Skin epidermis (tissue), 12 donors: ENCODE data around the gene KCNQ1.

Experiments used
- H3K27ac ChIP-seq, 21 experiments: fragments of 200-600 bp; sonication (generic) in 11 of 21; one replicate each; pipeline ENCODE4 v1.5.0; 2020; ENCODE audit warnings: mild to moderate bottlenecking in 3 of 21, inconsistent platforms in 2 of 21, moderate library complexity in 2 of 21
- H3K4me3 ChIP-seq, 7 experiments: fragments of 200-600 bp; sonication (generic) in 2 of 7; one replicate each; pipeline ENCODE4 v1.5.0; 2020; ENCODE audit warnings: inconsistent platforms in 2 of 7, mild to moderate bottlenecking in 2 of 7, moderate library complexity in 1 of 7

The KCNQ1 gene

DNA sequence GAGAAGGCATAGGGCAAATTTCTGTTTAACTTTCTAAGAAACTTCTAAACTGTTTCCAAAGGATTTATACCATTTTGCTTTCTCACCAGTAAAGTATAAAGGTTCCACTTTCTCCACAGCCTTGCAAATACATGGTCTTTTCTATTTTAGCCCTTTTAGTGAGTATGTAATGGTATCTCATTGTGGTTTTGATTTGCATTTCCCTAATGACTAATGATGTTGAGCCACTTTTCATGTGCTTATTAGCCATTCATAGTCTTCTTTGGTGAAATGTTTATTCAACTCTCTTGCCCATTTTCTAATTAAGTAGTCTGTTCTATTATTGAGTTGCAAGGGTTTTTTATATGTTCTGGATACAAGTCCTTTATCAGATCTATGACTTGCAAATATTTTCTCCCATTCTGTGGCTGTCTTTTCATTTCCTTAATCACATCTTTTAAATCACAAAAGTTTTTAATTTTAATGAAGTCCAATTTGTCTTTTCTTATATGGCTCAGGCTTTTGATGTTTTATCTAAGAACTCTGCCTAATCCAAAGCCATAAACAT, 338.8 kb downstream of the KCNQ1 start:
- no peak overlapping the region for H3K27ac ChIP-seq
- no peak overlapping the region for H3K4me3 ChIP-seq

GRCh38 chr11:2787816-2788167, 343.0 kb downstream of the KCNQ1 start:
- H3K27ac ChIP-seq: no peak overlapping the region
- H3K4me3 ChIP-seq: no peak overlapping the region

- no peak overlapping the region for H3K4me3 ChIP-seq
- no peak overlapping the region for H3K27ac ChIP-seq
Measured at GRCh38 chr11:2788168-2789071, 343.6 kb downstream of the KCNQ1 start.

DNA sequence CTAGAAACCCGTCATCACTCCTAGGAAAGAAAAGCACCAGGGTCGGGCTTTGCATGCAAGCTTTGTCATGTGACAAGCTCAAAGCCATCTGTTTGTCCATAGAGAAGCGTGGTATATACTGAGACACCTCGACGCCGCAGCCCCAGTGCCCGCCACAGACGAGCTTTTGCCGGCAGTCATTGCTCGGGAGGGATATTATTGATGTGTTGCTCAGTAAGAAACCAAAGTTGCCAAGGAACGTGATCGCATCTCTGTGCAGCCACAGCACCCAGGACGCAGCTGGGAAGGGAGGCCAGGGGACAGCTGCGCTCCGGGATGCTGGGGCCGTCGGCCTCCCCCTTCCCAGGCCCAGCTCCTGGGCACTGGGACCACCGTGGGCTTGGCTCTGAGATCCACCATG, 344.5 kb downstream of the KCNQ1 start:
- H3K27ac ChIP-seq: no peak overlapping the region
- no peak overlapping the region for H3K4me3 ChIP-seq

DNA sequence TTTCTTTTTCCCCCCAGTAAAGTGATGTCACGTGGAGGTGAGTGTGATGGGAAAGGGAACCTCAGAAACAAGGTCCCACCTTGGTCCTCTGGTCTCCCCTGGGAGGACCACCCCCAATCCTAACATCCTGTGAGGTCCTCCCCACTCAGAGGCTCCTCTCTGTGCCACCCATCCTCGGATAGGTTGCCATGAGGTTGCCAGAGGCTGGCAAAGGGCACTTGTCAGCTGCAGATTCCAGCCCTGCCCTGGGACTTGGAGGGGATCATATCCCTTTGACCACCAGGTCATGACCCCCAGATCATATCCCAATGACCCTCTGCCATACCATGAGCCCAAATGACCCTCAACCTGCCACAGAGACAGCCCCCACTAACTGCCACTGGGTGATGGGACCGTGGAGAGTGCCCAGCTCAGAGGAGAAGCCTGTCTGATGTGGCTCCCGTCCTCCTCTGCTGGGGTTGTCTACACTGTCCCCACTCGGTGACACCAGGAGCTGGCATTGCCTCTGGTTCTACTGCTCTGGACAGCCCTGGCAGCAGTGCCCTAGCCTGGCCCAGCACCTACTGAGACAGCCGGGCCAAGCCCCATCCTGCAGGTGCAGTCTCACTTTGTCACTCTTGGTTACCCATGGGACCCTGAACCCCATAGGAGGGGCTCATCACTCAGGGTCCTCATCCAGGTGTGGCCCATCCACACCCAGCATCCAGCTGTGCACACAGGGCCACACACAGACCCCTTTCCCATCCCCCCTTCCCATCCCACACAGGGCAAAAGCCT, 345.2 kb downstream of the KCNQ1 start:
- Histone ChIP-seq H3K4me3 (no peak overlapping the region), H3K27ac (no peak overlapping the region)

DNA sequence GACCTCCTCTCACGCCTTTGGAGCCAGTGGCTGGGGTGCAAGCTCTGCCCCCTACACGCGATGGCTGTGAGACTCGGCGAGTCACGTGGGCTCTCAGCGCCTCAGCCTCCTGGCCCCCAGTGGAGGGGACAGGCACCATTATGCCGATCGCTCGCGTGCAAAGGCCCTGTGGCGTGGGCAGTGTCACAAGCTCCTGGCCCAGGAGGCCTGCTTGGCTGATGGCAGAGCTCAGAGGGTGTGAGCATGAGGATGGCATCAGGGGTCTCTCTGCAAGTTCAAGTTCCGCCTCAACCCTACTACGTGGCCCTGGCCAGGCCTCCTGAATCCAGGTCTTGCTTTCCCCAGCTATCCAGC, 345.7 kb downstream of the KCNQ1 start:
- H3K27ac ChIP-seq: no peak overlapping the region
- no peak overlapping the region for H3K4me3 ChIP-seq

- Histone ChIP-seq H3K4me3 (peak overlapping the region in 6 of 7 experiments; percentile 23 to 41 (median 29)), H3K27ac (no peak overlapping the region)
Measured at GRCh38 chr11:2791139-2791520, 346.3 kb downstream of the KCNQ1 start.

GRCh38 chr11:2791521-2792380, 346.9 kb downstream of the KCNQ1 start:
- Histone ChIP-seq H3K4me3 (peak overlapping the region in 6 of 7 experiments; percentile 23 to 41 (median 29)), H3K27ac (peak overlapping the region in 2 of 21 experiments; percentile 10 to 45)

DNA sequence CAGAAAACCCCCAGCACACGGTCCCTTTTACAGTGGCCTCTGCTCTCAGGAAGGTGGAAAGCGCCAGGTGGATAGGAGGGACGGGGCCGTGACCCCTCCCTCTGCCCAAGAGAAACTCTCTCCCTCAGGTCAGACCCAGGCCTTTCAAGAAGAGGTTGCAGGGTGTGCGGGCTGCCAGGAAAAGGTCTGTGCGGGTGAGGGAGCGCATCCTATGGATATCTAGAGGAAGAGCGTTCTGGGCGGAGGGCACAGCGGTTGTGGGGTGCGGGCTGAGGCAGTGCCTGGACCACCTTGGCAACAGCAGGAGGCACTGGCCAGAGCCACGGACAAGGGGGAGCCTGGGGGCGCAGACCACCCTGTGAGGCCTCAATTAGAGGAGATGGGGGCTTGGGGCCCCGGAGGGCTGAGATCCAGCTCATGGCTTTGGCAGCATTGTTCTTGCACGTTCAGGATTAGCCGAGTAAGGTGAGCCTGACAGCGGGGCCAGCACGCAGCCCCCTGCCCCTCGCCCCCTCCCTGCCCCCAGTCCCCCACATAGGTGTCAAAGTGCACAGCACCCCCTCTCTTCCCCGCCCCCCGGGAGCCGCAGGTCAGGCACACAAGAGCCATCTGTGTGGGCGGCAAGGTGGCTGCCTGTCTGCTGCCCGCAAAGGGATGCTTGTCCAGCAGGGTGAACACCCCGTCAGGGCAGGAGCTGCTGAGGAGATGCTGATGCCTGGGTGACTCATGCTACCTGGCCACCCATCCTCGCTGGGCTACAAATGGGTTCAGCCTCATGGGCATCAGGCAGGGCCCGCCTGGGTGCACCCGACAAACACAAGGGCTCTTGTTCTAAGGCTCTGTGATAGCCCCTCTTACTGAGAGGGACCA, 347.8 kb downstream of the KCNQ1 start:
- no peak overlapping the region for H3K27ac ChIP-seq
- H3K4me3 ChIP-seq: no peak overlapping the region

GRCh38 chr11:2793701-2794045, 348.9 kb downstream of the KCNQ1 start:
- Histone ChIP-seq H3K4me3 (no peak overlapping the region), H3K27ac (no peak overlapping the region)

GRCh38 chr11:2794046-2794967, 349.5 kb downstream of the KCNQ1 start:
- no peak overlapping the region for H3K4me3 ChIP-seq
- no peak overlapping the region for H3K27ac ChIP-seq

DNA sequence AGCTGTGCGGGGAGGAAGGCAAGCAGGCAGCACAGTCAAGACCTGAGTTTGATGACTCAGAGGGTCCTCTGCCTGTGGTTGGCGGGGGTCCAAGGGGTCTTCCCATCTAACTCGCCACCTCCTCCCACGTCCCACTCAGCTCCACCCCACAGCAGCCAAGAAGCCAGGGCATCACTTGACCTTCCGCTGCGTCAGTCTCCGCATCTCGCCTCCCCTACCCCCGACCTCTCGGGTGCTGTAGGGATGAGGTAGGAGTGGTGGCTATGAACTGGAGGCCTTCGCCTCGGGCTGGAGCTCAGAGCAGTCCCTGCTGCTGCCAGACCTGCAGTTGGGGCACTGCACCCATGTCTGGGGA, 350.1 kb downstream of the KCNQ1 start:
- Histone ChIP-seq H3K27ac (no peak overlapping the region), H3K4me3 (no peak overlapping the region)

- H3K27ac ChIP-seq: no peak overlapping the region
- H3K4me3 ChIP-seq: no peak overlapping the region
Measured at GRCh38 chr11:2795491-2795991, 350.7 kb downstream of the KCNQ1 start.

DNA sequence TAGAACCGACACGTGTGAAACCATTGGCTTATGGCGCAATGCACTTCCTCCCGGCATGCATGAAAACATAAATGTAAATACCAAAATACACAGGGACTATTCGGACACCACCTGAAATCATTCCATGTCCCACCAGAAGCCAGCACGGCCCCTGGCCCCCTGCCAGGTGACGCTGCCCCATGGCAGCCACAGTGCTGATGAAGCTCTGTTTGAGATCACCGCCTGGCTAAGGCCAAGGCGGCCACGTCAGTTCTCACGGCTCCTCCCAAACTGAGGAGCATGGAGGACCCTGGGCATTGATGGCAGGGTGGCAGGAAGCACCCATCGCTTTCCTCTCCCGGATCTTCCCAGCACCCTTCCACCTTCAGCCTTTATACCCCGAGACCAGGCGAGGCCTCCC, 351.3 kb downstream of the KCNQ1 start:
- H3K27ac ChIP-seq: no peak overlapping the region
- no peak overlapping the region for H3K4me3 ChIP-seq

- H3K4me3 ChIP-seq: no peak overlapping the region
- H3K27ac ChIP-seq: no peak overlapping the region
Measured at GRCh38 chr11:2796508-2797113, 351.8 kb downstream of the KCNQ1 start.

DNA sequence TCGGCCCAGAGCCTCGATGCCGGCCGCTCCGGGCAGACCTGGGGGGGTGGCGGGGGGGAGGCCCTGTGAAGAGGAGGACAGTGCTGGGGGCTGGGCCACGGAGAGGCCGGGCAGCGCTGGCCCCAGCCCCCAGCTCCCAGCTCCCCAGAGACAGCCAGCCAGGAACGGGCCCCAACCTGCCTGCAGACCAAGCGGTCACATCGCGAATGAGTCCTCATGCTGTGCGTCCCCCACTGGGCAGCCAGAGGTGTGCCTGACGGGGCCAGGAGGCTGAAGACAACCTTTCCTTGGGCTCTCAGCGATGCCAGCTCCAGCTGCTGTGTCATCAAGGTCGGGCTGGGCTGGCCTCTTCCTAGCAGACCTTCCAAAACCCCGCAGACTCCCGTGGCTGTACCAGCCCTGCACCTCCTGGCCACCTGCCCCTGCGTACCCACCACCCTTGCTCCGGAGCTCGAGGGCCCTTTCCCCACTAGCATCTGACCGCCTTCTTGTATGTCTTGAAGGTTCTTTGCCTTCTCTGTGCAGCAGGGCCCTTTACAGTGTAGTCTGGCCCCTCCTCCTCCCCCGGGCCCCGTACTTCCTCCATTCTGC, 352.4 kb downstream of the KCNQ1 start:
- H3K4me3 ChIP-seq: no peak overlapping the region

DNA sequence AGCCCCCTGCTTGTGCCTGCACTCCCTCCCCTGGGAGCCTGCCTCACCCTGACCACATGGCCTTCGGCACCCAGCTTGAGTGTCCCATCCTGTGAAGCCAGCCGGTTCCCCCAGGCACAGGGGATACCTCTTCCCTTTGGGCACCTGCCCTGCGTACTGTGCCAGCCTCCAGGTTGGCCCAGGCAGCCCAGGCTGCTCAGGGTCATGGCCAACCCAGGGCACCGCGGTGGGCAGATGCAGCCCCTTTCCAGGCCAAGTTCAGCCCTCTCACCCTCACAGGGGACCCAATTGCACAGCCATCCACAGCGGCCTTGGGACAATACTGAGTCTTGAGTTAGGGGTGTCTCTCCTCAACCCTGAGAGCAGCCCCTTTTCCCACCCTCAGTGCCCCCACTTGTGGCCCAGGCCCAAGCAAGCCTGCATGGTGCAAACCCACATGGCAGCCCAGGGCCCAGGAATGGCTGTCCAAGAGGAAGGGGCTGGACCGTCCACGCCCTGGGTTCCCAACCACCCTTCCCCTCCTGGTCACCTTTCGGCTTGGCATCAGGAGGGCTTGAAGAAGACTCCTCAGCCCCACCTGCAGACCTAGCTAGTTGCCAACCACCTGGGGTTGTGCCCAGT, 353.0 kb downstream of the KCNQ1 start:
- Histone ChIP-seq H3K4me3 (no peak overlapping the region), H3K27ac (no peak overlapping the region)

More for the DNA sequence above, 352.4 kb downstream of the KCNQ1 start:
- H3K27ac ChIP-seq: no peak overlapping the region
